Transverse colon (tissue), 4 donors: ENCODE measurements around the gene ADGRA1.

Source experiments
- EP300 ChIP-seq: sonication (generic); formaldehyde crosslinking; IDR thresholded peaks from one replicate; pipeline ENCODE4 v1.6.1; 2017; ENCODE audit warnings: antibody characterized with exemption, low read depth
- POLR2A ChIP-seq: fragments of 450-650 bp; IDR thresholded peaks from one replicate; pipeline ENCODE4 v1.6.1; 2016; ENCODE audit warnings: antibody characterized with exemption, mild to moderate bottlenecking, moderate library complexity
- POLR2AphosphoS5 ChIP-seq, 3 donors: sonication (generic); formaldehyde crosslinking; IDR thresholded peaks; one replicate each; pipeline ENCODE4 v1.6.1; 2016; ENCODE audit warnings: antibody characterized with exemption in 3 of 3
- TF ChIP-seq, protein P1 (sequence below), 5 experiments: fragments of 200-600 bp in 3 of 5; fragments of 450-650 bp in 2 of 5; sonication (generic) in 3 of 5; IDR thresholded peaks; 1 replicate in 2 of 5; 2 replicates in 3 of 5; pipeline ENCODE4 v1.5.1; 2016 to 2017; ENCODE audit warnings: antibody characterized with exemption in 5 of 5, inconsistent platforms in 3 of 5, mild to moderate bottlenecking in 2 of 5, moderate library complexity in 1 of 5

DNA sequence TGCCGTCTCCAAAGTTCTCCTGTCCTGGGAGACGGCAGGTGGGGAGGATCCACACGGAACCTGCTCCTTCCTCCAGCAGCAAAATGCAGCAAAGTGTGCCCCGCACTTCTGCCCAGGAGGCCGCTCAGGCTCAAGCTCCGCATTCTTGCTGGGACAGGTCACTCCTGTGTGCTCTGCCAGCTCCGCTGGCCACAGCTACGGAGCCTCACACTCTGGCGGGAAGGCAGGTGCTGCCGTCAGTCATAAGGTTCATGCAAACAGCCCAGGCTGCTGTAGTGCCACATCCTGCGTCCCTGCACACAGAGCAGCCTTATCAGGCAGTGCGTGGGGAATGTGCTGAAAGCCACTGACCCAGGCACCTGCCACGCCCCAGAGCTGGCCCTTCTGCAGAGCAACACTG, 22.4 kb downstream of the ADGRA1 start:
- TF ChIP-seq, protein P1, sequence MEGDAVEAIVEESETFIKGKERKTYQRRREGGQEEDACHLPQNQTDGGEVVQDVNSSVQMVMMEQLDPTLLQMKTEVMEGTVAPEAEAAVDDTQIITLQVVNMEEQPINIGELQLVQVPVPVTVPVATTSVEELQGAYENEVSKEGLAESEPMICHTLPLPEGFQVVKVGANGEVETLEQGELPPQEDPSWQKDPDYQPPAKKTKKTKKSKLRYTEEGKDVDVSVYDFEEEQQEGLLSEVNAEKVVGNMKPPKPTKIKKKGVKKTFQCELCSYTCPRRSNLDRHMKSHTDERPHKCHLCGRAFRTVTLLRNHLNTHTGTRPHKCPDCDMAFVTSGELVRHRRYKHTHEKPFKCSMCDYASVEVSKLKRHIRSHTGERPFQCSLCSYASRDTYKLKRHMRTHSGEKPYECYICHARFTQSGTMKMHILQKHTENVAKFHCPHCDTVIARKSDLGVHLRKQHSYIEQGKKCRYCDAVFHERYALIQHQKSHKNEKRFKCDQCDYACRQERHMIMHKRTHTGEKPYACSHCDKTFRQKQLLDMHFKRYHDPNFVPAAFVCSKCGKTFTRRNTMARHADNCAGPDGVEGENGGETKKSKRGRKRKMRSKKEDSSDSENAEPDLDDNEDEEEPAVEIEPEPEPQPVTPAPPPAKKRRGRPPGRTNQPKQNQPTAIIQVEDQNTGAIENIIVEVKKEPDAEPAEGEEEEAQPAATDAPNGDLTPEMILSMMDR (IDR thresholded peaks at IDR 0.05) = no peak
- TF ChIP-seq EP300 (no peak), POLR2A (no peak), POLR2AphosphoS5 (IDR thresholded peaks at IDR 0.05) (no peak)
